Lung (tissue), 12 donors: Measurements from ENCODE around the gene APOL1. TPM values are rescaled to one million over a fixed set of nuclear protein-coding genes. Genes with fewer than 3 reads are reported as not detected.

Experiments used
- ATAC-seq: fragments of 200-7000 bp; cut with Tn5 transposase; one replicate; pipeline ENCODE4 v1.9.1; 2020; ENCODE audit warnings: moderate number of reproducible peaks; ENCODE audit not compliant: insufficient read depth, low FRiP score
- DNase-seq, 3 donors: peaks; one replicate each; pipeline ENCODE4 v3.0.0-alpha.2; 2013 to 2017
- H3K27ac ChIP-seq, 2 donors: one replicate each; pipeline ENCODE4 v1.5.1; 2013; ENCODE audit warnings: mild to moderate bottlenecking in 2 of 2, moderate library complexity in 2 of 2, control low read depth in 1 of 2, inconsistent platforms in 1 of 2, low read depth in 1 of 2, low read length in 1 of 2
- H3K27me3 ChIP-seq, 3 donors: one replicate each; pipeline ENCODE4 v1.5.1; 2013; ENCODE audit warnings: low read length in 2 of 3; ENCODE audit not compliant: control insufficient read depth in 3 of 3, insufficient read depth in 3 of 3
- H3K36me3 ChIP-seq, 4 donors: one replicate each; pipeline ENCODE4 v1.5.1; 2013; ENCODE audit warnings: low read length in 4 of 4, mild to moderate bottlenecking in 1 of 4, moderate library complexity in 1 of 4; ENCODE audit not compliant: control insufficient read depth in 4 of 4, insufficient read depth in 4 of 4
- H3K4me1 ChIP-seq, 5 donors: one replicate each; pipeline ENCODE4 v1.5.1; 2013; ENCODE audit warnings: low read length in 5 of 5, mild to moderate bottlenecking in 2 of 5, moderate library complexity in 1 of 5; ENCODE audit not compliant: control insufficient read depth in 5 of 5, insufficient read depth in 5 of 5
- H3K4me3 ChIP-seq: one replicate; pipeline ENCODE4 v1.5.1; 2013; ENCODE audit warnings: mild to moderate bottlenecking, control low read depth, moderate library complexity
- H3K9ac ChIP-seq, 2 donors: one replicate each; pipeline ENCODE4 v1.5.1; 2013; ENCODE audit warnings: low read length in 2 of 2, control low read depth in 1 of 2; ENCODE audit not compliant: insufficient read depth in 1 of 2
- H3K9me3 ChIP-seq, 4 donors: one replicate each; pipeline ENCODE4 v1.5.1; 2013; ENCODE audit warnings: low read length in 3 of 4, mild to moderate bottlenecking in 1 of 4, moderate library complexity in 1 of 4; ENCODE audit not compliant: control insufficient read depth in 4 of 4, insufficient read depth in 3 of 4
- WGBS, 2 donors: extraction: QIAGEN DNeasy Blood & Tissue Kit; methylation state at CpG; one replicate each; pipeline ENCODE4 v1.1.7; 2013; 5-methylcytosine and 5-hydroxymethylcytosine counted together
- polyA plus RNA-seq, 2 donors: library from polyadenylated mRNA; stranded (reverse); fragments of 200-250 nt; gene quantifications; one replicate each; pipeline ENCODE4 v1.2.1, GENCODE V29; 2013
- total RNA-seq, 2 donors: library from RNA; depleted of rRNA in 1 of 2; stranded (reverse); fragments of >200 nt in 1 of 2; gene quantifications; one replicate each; pipeline ENCODE4 v1.2.1, GENCODE V29; 2014 to 2021
- TF ChIP-seq, protein P1 (sequence below): IDR thresholded peaks from 2 replicates; pipeline ENCODE4 v1.5.1; 2012; ENCODE audit warnings: mild to moderate bottlenecking; ENCODE audit errors: control extremely low read depth, extremely low read depth
- donor health status: control.
- donor health status: control.
- donor health status: Bipolar disorder and iron deficiency.
- donor health status: healthy.
- donor health status: DM: yes; HTN: yes; CAD: no.

Gene APOL1
- total and polyA plus RNA-seq, 4 donors: 32.3 to 75.0 (median 50.2) TPM

DNA sequence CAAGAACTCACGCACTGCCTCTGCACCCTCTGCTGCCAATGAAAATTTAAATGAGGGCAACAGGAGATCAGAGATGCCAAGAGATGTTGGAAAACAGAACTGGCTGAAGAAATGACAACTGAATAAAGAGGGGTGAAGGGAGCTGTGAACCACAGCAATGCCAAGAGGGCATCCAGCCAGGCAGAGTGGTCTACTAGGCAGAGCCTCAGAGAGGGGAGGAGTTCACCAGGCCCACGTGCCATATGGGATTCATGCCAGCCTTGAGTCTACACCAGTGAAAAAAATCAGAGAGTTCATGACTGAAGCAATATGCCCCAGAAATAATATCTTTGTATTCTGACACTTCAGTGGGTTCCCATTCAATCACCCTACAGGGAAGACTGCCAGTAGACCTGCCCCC, 18.0 kb upstream of the APOL1 start:
- Histone ChIP-seq H3K27me3 (no peaks in the 10 kb centered on the region), H3K9ac (no peak overlapping the region), H3K9me3 (no peaks in the 10 kb centered on the region), H3K4me1 (peaks cover 12 to 32% (median 17%) of the 10 kb centered on the region in 5 donors), H3K36me3 (peaks cover 16 to 27% (median 21%) of the 10 kb centered on the region in 4 donors), H3K4me3 (no peak overlapping the region), H3K27ac (peak overlapping the region in 1 of 2 donors; percentile 16)
- TF ChIP-seq, protein P1, sequence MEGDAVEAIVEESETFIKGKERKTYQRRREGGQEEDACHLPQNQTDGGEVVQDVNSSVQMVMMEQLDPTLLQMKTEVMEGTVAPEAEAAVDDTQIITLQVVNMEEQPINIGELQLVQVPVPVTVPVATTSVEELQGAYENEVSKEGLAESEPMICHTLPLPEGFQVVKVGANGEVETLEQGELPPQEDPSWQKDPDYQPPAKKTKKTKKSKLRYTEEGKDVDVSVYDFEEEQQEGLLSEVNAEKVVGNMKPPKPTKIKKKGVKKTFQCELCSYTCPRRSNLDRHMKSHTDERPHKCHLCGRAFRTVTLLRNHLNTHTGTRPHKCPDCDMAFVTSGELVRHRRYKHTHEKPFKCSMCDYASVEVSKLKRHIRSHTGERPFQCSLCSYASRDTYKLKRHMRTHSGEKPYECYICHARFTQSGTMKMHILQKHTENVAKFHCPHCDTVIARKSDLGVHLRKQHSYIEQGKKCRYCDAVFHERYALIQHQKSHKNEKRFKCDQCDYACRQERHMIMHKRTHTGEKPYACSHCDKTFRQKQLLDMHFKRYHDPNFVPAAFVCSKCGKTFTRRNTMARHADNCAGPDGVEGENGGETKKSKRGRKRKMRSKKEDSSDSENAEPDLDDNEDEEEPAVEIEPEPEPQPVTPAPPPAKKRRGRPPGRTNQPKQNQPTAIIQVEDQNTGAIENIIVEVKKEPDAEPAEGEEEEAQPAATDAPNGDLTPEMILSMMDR: no peak
- 39 to 61% methylated on average over 2 of the region's 2 CpGs for WGBS, 2 donors
- DNase-seq: peak in 1 of 3 donors; percentile 56
- no peak for ATAC-seq

DNA sequence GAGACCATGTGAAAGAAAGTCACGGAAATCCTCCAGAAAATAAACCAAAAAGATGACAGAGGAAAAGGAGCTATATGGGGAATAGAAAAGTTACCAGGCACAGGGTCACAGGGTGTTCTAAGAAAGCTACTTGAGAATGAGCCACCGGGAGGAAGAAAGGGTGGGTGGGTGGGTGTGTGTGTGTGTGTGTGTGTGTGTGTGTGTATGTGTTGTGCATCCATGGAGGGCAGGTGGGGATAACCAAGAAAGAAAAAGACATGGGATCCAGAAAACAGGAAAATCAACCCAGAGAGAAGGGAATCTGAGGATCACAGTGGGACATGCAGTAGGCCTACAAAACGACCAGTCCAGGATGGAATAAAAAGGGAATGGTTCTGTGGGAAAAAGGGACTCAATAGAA, 17.3 kb upstream of the APOL1 start:
- Histone ChIP-seq H3K4me3 (no peak overlapping the region), H3K9ac (no peak overlapping the region), H3K27me3 (no peaks in the 10 kb centered on the region), H3K4me1 (peaks cover 12 to 33% (median 17%) of the 10 kb centered on the region in 5 donors), H3K36me3 (peaks cover 12 to 21% (median 14%) of the 10 kb centered on the region in 4 donors), H3K27ac (no peak overlapping the region), H3K9me3 (no peaks in the 10 kb centered on the region)
- DNase-seq: no peak
- no peak for ATAC-seq
- WGBS, 2 donors: 75 to 85% methylated on average over 3 of the region's 3 CpGs
- TF ChIP-seq, protein P1: no peak

DNA sequence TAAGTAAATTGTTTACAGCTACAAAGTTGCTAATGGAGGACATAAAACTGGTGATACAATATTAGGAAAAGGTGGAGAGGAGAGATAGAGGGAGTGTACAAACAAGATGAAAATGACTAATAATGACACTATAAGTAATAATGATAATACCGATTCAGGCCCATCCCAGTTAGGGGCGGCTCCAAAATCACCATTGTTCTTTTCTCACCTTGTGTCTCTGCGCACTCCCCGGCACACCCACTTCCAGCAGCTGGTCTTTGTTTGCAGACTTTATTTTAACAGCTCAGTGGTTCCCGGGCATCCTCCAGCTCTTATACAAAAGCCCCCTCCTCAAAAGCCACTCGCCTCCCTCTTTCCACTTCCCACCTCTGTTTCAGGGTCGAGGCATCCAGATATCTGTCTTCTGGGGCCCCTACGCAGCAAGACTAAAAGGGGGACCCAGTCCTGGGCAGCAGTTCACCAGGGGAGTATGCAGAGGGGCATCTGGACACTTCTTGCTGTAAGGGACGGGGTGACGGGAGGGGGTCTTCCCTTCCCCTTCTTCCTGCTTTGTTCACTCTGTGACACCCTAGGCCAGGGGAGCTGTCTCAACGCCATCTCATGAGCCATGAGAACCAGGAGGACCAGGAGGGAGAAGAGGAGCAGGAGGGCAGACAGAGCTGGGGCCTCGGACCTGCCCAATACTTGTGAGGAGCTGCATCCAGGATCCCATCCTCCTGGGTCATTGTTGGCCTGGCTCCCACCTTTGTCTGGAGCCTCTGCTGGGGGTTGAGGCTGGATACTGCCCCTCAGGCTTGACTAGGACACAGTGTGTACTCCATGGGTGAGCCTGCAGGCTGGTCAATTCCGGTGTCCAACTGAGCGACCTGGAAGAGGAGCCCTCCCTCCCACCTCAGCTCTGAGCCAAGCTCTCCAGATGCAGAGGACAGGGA, 16.3 kb upstream of the APOL1 start:
- no peak for ATAC-seq
- Histone ChIP-seq H3K27ac (no peak overlapping the region), H3K9ac (no peak overlapping the region), H3K4me3 (no peak overlapping the region), H3K36me3 (peaks cover 5 to 17% (median 8%) of the 10 kb centered on the region in 4 donors), H3K9me3 (no peaks in the 10 kb centered on the region), H3K27me3 (no peaks in the 10 kb centered on the region), H3K4me1 (peaks cover 12 to 33% (median 16%) of the 10 kb centered on the region in 5 donors)
- TF ChIP-seq, protein P1: no peak
- WGBS, 2 donors: 69 to 85% methylated on average over 14 of the region's 14 CpGs
- no peak for DNase-seq
